GM12872 (cell line): Measurements from ENCODE around the gene LSMEM2.
A peak's percentile ranks its signal among the peaks of the same experiment; 100 is the strongest.

Experiments
- TF ChIP-seq, protein P1 (sequence below): IDR thresholded peaks from 3 replicates; pipeline ENCODE4 v1.5.1; 2011; ENCODE audit warnings: low read depth, mild to moderate bottlenecking, low read length, moderate library complexity; ENCODE audit not compliant: insufficient read depth

LSMEM2 gene

GRCh38 chr3:50258029-50258680, 20.7 kb upstream of the LSMEM2 start:
- TF ChIP-seq, protein P1, sequence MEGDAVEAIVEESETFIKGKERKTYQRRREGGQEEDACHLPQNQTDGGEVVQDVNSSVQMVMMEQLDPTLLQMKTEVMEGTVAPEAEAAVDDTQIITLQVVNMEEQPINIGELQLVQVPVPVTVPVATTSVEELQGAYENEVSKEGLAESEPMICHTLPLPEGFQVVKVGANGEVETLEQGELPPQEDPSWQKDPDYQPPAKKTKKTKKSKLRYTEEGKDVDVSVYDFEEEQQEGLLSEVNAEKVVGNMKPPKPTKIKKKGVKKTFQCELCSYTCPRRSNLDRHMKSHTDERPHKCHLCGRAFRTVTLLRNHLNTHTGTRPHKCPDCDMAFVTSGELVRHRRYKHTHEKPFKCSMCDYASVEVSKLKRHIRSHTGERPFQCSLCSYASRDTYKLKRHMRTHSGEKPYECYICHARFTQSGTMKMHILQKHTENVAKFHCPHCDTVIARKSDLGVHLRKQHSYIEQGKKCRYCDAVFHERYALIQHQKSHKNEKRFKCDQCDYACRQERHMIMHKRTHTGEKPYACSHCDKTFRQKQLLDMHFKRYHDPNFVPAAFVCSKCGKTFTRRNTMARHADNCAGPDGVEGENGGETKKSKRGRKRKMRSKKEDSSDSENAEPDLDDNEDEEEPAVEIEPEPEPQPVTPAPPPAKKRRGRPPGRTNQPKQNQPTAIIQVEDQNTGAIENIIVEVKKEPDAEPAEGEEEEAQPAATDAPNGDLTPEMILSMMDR = no peak

GRCh38 chr3:50258979-50259378, 19.9 kb upstream of the LSMEM2 start:
- TF ChIP-seq, protein P1 = no peak

DNA sequence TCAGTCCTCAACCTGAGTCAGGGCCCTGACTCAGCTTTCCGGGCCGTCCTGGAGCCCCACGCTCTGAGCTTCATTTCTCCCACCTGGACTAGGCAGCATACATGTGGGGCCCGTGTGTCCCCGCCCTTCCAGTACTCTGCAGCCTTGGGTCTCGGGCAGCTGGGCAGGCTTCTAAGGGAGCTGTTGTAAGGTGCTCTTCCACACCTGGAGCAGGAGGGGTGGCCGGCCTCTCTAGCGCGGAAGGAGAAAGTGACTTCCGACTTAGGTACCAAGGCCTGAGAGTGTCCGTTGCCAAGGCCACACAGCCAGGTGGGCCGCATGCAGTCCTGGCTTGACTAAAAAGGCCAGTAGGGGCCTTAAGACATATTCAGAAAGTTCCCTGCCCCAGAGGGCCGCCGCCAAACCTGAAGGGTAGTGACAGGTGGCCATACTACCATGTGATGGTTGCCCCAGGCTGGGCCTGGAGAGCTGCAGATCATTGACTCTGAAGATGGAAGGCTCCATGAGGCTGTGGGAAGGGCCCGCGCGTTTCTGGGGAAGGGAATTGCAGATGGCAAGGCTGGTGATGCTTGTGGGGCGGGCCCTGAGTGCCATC, 19.4 kb upstream of the LSMEM2 start:
- TF ChIP-seq, protein P1 = no peak

- TF ChIP-seq, protein P1 = peak; percentile 93
These were observed 18.6 kb upstream of the LSMEM2 start for GRCh38 chr3:50260027-50260941.

GRCh38 chr3:50260942-50261441, 17.9 kb upstream of the LSMEM2 start:
- TF ChIP-seq, protein P1 = no peak

- TF ChIP-seq, protein P1 = no peak
These were observed 17.4 kb upstream of the LSMEM2 start for GRCh38 chr3:50261505-50261904.

GRCh38 chr3:50262778-50263177, 16.1 kb upstream of the LSMEM2 start:
- TF ChIP-seq, protein P1 = no peak
